Hair follicular keratinocyte (primary cell): ENCODE measurements around the gene TAF9. TPM values are rescaled to one million over a fixed set of nuclear protein-coding genes. Genes with fewer than 3 reads are reported as not detected.

Source experiments
- total RNA-seq: library from RNA; depleted of rRNA; stranded (reverse); fragments of >200 nt; gene quantifications from 2 replicates; pipeline ENCODE4 v1.2.3, GENCODE V29; 2015

TAF9 gene, protein sequence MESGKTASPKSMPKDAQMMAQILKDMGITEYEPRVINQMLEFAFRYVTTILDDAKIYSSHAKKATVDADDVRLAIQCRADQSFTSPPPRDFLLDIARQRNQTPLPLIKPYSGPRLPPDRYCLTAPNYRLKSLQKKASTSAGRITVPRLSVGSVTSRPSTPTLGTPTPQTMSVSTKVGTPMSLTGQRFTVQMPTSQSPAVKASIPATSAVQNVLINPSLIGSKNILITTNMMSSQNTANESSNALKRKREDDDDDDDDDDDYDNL
- total RNA-seq, result 79.8 and 88.2 TPM in 2 replicates

GRCh38 chr5:69369340-69370121 is at the start of gene TAF9, which contains the start of the genes AK6 and RAD17:
TSS of gene TAF9 (minus strand) at chr5:69369520. CDS start at chr5:69365737, 3,783 bp downstream.
TSS of gene AK6 (minus strand) at chr5:69369520. CDS start at chr5:69369490, 30 bp downstream.
TSS of gene RAD17 (plus strand) at chr5:69369818. CDS start at chr5:69372209, 2,391 bp downstream.

GRCh38 chr5:69414885-69415583 is 45.7 kb upstream of the TAF9 start, which contains the start of gene MARVELD2:
TSS of gene MARVELD2 (plus strand) at chr5:69415116. CDS start at chr5:69419386, 4,270 bp downstream.

Other genes with a start within 250 kb of the TAF9 start
- 70.0 and 271 TPM in 2 replicates for gene CCNB1, start 202.4 kb downstream of the TAF9 start, total RNA-seq
- 25.0 and 35.6 TPM in 2 replicates for gene CENPH, start 179.9 kb downstream of the TAF9 start, total RNA-seq
- 47.2 and 60.5 TPM in 2 replicates for gene CDK7, start 134.6 kb downstream of the TAF9 start, total RNA-seq
- gene CCDC125, start 36.7 kb downstream of the TAF9 start, total RNA-seq, result 1.8 and 4.3 TPM in 2 replicates
- gene AK6, start within 50 bp of the TAF9 start, total RNA-seq, result 27.9 and 29.8 TPM in 2 replicates
- 13.1 and 17.4 TPM in 2 replicates for gene RAD17, start 298 bp upstream of the TAF9 start, total RNA-seq
- 17.2 and 21.5 TPM in 2 replicates for gene MARVELD2, start 45.6 kb upstream of the TAF9 start, total RNA-seq
- gene OCLN, start 123.3 kb upstream of the TAF9 start, total RNA-seq, result 1.6 and 2.8 TPM in 2 replicates
- gene GTF2H2C, start 190.7 kb upstream of the TAF9 start, total RNA-seq, result 18.9 and 29.3 TPM in 2 replicates